Measurements from ENCODE around the gene FCF1.

DNA sequence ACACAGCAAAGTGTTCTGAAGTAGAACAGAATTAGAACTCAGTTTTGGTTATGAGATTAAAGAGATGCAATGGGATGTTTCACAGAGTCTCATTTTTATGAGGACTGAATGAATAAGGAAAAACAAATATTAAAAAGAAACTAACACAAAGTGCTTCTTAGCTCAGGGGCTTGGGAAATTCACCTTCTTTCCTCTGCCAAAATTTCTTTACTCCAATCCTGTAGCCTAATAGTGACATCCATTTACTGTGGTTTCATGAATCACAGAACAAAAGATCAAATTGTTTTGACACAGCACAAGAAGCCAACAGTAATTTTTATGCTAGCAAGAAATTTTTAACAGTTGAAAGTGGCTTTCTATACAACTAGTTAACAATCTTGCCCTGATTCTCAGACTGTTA lies 37.7 kb upstream of the FCF1 start:
- TF ChIP-seq, protein P1, sequence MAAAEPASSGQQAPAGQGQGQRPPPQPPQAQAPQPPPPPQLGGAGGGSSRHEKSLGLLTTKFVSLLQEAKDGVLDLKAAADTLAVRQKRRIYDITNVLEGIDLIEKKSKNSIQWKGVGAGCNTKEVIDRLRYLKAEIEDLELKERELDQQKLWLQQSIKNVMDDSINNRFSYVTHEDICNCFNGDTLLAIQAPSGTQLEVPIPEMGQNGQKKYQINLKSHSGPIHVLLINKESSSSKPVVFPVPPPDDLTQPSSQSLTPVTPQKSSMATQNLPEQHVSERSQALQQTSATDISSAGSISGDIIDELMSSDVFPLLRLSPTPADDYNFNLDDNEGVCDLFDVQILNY (CRISPR knock-in tag; IDR thresholded peaks at IDR 0.05): no peak
- TF ChIP-seq NR3C1 (CRISPR knock-in tag; conservative IDR thresholded peaks at IDR 0.05; ENCODE audit: low read depth): no peak
